ENCODE data around the gene RELN. TPM values are rescaled to one million over a fixed set of nuclear protein-coding genes. Genes with fewer than 3 reads are reported as not detected.

The RELN gene
- total RNA-seq, 4 donors from 2014 or later: 0.57 to 4.2 (median 1.5) TPM

- no peak for TF ChIP-seq CTCF (IDR thresholded peaks at IDR 0.05; ENCODE audit: low read depth)
These were observed 35.2 kb upstream of the RELN start for GRCh38 chr7:104024632-104025031.

GRCh38 chr7:104023100-104023499 lies 33.6 kb upstream of the RELN start:
- no peak for TF ChIP-seq CTCF (IDR thresholded peaks at IDR 0.05; ENCODE audit: low read depth)

GRCh38 chr7:104018425-104018824 lies 29.0 kb upstream of the RELN start:
- no peak for TF ChIP-seq CTCF (IDR thresholded peaks at IDR 0.05; ENCODE audit: low read depth)

GRCh38 chr7:104017001-104017400 lies 27.5 kb upstream of the RELN start:
- TF ChIP-seq CTCF (IDR thresholded peaks at IDR 0.05; ENCODE audit: low read depth): no peak

GRCh38 chr7:104012835-104013234 lies 23.4 kb upstream of the RELN start:
- TF ChIP-seq CTCF (IDR thresholded peaks at IDR 0.05; ENCODE audit: low read depth): no peak

- no peak for TF ChIP-seq CTCF (IDR thresholded peaks at IDR 0.05; ENCODE audit: low read depth)
These were observed 22.4 kb upstream of the RELN start for GRCh38 chr7:104011829-104012228.

- TF ChIP-seq CTCF (IDR thresholded peaks at IDR 0.05; ENCODE audit: low read depth): no peak
These were observed 20.8 kb upstream of the RELN start for GRCh38 chr7:104010052-104010909.
